ENCODE data around the gene KAT6B.
A peak's percentile ranks its signal among the peaks of the same experiment; 100 is the strongest.
"Not testable (repeated sequence)": the region's sequence is repeated elsewhere in the genome, so short reads cannot be mapped to it uniquely, and the experiment has no call there.

KAT6B gene

DNA sequence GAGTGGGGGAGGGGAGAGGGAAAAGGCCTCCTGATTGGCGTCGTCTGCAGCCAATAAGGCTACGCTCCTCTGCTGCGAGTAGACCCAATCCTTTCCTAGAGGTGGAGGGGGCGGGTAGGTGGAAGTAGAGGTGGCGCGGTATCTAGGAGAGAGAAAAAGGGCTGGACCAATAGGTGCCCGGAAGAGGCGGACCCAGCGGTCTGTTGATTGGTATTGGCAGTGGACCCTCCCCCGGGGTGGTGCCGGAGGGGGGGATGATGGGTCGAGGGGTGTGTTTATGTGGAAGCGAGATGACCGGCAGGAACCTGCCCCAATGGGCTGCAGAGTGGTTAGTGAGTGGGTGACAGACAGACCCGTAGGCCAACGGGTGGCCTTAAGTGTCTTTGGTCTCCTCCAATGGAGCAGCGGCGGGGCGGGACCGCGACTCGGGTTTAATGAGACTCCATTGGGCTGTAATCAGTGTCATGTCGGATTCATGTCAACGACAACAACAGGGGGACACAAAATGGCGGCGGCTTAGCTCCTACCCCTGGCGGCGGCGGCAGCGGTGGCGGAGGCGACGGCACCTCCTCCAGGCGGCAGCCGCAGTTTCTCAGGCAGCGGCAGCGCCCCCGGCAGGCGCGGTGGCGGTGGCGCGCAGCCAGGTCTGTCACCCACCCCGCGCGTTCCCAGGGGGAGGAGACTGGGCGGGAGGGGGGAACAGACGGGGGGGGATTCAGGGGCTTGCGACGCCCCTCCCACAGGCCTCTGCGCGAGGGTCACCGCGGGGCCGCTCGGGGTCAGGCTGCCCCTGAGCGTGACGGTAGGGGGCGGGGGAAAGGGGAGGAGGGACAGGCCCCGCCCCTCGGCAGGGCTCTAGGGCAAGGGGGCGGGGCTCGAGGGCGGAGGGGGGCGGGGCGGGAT is at the start of gene KAT6B:
TSS of gene KAT6B (plus strand) at position 459 of the 903 bp plus-strand sequence. CDS start 16,258 bp downstream, outside the sequence.
- TF ChIP-seq, protein P1, sequence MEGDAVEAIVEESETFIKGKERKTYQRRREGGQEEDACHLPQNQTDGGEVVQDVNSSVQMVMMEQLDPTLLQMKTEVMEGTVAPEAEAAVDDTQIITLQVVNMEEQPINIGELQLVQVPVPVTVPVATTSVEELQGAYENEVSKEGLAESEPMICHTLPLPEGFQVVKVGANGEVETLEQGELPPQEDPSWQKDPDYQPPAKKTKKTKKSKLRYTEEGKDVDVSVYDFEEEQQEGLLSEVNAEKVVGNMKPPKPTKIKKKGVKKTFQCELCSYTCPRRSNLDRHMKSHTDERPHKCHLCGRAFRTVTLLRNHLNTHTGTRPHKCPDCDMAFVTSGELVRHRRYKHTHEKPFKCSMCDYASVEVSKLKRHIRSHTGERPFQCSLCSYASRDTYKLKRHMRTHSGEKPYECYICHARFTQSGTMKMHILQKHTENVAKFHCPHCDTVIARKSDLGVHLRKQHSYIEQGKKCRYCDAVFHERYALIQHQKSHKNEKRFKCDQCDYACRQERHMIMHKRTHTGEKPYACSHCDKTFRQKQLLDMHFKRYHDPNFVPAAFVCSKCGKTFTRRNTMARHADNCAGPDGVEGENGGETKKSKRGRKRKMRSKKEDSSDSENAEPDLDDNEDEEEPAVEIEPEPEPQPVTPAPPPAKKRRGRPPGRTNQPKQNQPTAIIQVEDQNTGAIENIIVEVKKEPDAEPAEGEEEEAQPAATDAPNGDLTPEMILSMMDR (conservative IDR thresholded peaks at IDR 0.05; ENCODE audit: low read length), result 0 out of 2 replicates have a peak, but pooled peaks have one; percentile 3
- peak within 1 kb of the TSS; percentile 86 for H3K4me3 ChIP-seq (ENCODE audit: low read length)
- DNase-seq (ENCODE audit: low read depth), result peak; percentile 100

DNA sequence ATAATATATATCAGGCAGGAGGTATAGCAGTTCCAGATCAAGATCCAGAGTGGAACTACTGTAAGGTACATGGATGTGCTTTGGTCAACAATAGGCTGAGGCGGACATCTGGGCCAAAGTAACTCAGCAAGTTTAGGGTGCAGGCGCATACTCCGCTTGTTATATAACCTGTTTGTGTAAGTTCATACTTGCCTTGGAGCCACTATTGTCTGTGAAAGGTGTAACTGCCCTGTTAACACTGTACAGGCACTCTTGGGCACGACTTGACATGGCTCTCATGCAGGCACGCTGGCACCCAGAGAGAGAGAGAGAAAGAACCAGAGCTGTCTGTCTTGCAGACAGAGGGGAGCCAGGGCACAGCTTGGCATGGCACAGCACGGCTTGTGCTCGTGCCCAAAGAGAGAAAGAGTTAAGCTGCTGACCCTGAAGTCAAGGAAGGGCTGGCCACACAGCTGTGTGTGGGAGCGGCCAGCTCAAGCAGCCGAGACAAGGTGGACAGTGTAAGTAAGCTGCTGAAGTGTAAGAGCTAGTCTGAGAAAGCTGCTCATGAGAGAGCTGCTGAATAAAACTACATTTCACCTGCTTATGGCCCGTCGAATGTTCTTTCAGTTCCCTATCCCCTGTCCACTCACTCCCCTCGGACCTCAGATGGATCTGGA is 47.8 kb upstream of the KAT6B start:
- TF ChIP-seq, protein P1 (conservative IDR thresholded peaks at IDR 0.05; ENCODE audit: low read length), result no peak
- DNase-seq (ENCODE audit: low read depth), result no peak
- no peak overlapping the region for H3K4me3 ChIP-seq (ENCODE audit: low read length)

DNA sequence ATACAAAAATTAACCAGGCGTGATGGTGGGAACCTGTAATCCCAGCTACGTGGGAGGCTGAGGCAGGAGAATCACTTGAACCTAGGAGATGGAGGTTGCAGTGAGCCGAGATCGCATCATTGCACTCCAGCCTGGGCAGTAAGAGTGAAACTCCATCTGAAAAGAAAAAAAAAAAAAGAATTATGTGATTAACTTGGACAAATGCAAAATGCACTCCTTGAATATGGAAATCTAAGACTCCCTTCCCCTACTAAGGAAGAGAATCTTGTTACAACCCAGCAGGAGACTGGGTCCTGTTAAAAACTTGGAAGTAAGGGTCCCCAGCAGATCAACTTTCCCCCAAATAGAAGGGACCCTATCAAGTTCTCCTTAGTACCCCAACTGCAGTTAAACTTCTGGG is 44.5 kb upstream of the KAT6B start:
- DNase-seq (ENCODE audit: low read depth); H3K4me3 ChIP-seq (ENCODE audit: low read length): not testable (repeated sequence)

DNA sequence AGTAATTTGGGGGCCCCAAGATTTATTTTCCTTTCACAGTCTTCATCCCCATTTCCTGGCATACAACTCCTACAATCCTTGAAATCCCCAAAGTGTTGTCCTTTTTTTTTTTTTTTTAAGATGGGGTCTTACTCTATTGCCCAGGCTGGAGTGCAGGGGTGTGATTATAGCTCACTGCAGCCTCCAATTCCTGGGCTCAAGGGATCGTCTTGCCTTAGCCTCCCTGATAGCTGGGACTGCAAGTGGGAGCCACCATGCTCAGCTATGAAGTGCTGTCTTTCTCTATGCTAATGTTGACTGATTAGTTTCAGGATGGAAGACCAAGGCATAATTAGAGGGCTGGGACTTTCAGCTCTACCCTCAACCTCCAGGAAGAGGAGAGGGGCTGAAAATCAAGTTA is 41.9 kb upstream of the KAT6B start:
- DNase-seq (ENCODE audit: low read depth), result no peak
- H3K4me3 ChIP-seq (ENCODE audit: low read length), result no peak overlapping the region
- TF ChIP-seq, protein P1 (conservative IDR thresholded peaks at IDR 0.05; ENCODE audit: low read length), result no peak

DNA sequence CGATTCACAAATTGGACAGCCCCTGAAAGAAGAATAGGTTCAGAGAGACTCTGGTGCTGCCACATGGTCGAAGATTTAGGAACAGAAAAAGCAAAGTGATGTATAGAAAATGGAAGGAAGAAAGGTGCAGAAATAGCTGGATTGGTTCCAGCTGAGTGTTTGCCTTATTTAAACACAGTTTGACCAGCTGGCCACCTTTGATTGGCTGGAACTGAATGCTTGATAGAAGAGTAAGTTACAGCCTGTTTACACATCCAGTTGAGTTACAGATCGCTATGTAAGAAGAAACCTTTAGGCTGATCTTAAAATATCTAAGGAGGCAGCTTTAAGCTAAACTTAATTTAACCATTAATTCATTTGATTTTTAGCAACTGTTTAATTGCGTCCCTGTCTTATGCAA is 40.3 kb upstream of the KAT6B start:
- TF ChIP-seq, protein P1 (conservative IDR thresholded peaks at IDR 0.05; ENCODE audit: low read length), result no peak
- no peak for DNase-seq (ENCODE audit: low read depth)
- H3K4me3 ChIP-seq (ENCODE audit: low read length), result no peak overlapping the region

DNA sequence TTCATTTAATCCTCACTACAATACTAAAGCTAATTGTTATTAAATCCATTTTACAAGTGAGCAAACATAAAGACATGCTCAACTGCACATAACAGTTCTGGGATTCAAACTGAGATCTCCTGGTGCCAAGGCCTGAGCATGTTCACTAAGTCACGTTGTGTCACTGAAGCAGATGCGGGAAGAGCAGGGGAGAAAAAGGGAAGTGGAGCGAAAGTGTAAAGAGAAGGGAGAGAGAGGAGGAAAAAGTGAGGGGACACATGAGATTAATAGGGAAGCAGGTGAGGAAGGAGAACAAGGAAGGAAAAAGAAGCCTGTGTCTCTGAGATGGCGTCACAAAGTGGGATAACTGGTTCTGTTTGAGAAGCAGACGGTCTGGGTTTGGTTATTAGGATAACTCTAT is 38.9 kb upstream of the KAT6B start:
- H3K4me3 ChIP-seq (ENCODE audit: low read length), result no peak overlapping the region
- DNase-seq (ENCODE audit: low read depth), result no peak
- TF ChIP-seq, protein P1 (conservative IDR thresholded peaks at IDR 0.05; ENCODE audit: low read length), result no peak

DNA sequence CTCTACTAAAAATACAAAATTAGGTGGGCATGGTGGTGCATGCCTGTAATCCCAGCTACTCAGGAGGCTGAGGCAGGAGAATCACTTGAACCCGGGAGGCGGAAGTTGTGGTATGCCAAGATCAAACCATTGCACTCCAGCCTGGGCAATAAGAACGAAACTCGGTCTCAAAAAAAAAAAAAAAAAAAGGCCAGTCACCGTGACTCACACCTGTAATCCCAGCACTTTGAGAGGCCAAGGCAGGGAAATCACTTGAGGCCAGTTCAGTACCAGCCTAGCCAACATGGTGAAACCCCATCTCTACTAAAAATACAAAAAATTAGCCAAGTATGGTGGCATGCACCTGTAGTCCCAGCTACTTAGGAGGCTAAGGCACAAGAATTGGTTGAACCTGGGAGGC is 34.4 kb upstream of the KAT6B start:
- not testable (repeated sequence) for DNase-seq (ENCODE audit: low read depth)

DNA sequence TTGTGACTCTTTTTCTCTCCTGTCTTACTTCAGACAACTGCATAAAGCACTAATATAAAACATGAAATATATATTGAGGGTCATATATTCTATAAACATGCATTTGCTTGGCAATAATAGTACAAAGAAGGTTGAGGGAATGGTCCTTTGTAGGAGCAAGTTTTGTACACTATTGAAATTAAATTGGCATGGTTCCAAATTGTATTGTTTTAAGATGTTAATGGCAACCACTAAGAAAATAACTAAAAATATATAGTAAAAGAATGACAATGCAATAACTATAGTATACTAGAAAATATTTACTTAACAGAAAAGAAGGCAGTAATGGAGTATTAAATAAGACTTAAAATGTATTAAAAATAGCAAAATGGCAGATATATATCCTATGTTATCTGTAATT is 33.7 kb upstream of the KAT6B start:
- TF ChIP-seq, protein P1 (conservative IDR thresholded peaks at IDR 0.05; ENCODE audit: low read length), result no peak
- H3K4me3 ChIP-seq (ENCODE audit: low read length), result no peak overlapping the region
- DNase-seq (ENCODE audit: low read depth), result no peak

More for the DNA sequence above, 34.4 kb upstream of the KAT6B start:
- not testable (repeated sequence) for H3K4me3 ChIP-seq (ENCODE audit: low read length)

DNA sequence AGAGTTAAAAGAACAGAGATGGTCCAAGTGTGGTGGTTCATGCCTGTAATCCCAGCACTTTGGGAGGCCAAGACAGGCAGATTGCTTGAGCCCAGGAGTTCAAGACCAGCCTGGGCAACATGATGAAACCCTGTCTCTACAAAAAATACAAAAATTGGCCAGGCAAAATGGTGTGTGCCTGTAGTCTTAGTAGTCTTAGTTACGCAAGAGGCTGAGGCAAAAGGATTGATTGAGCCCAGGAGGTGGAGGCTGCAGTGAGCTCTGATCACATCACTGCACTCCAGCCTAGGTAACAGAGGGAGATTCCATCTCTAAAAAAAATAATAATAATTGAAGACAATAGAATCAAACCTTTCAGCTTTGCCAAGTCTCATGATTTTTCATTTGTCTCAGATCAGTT is 33.2 kb upstream of the KAT6B start:
- H3K4me3 ChIP-seq (ENCODE audit: low read length); DNase-seq (ENCODE audit: low read depth): not testable (repeated sequence)

Data from AG10803 (cell line).